GM23338 (cell line): ENCODE data around the gene SPEM2. TPM values are rescaled to one million over a fixed set of nuclear protein-coding genes. Genes with fewer than 3 reads are reported as not detected.

Experiments
- ATAC-seq: fragments of 200-7000 bp; cut with Tn5 transposase; 3 replicates; pipeline ENCODE4 v1.9.1; 2020
- DNase-seq: peaks from one replicate; pipeline ENCODE4 v3.0.0-alpha.2; 2015; ENCODE audit warnings: low spot score
- H2AFZ ChIP-seq: fragments of 200-600 bp; sonication (generic); 2 replicates; pipeline ENCODE4 v1.8.0; 2016; ENCODE audit warnings: antibody characterized with exemption, mild to moderate bottlenecking, moderate library complexity
- H3F3A ChIP-seq: fragments of 200-600 bp; sonication (generic); replicated peaks from 2 replicates; pipeline ENCODE4 v1.8.0; 2017; ENCODE audit warnings: antibody characterized with exemption, mixed run types, low read depth
- H3K27ac ChIP-seq: fragments of 200-600 bp; sonication (generic); 2 replicates; pipeline ENCODE4 v1.6.1; 2016; ENCODE audit warnings: low read depth
- H3K27me3 ChIP-seq: fragments of 200-600 bp; sonication (generic); 2 replicates; pipeline ENCODE4 v1.8.0; 2016; ENCODE audit warnings: mild to moderate bottlenecking, mixed run types, moderate library complexity; ENCODE audit not compliant: insufficient read depth
- H3K36me3 ChIP-seq: fragments of 200-600 bp; sonication (generic); 2 replicates; pipeline ENCODE4 v1.8.0; 2016; ENCODE audit warnings: mild to moderate bottlenecking; ENCODE audit not compliant: insufficient read depth
- H3K4me1 ChIP-seq: fragments of 200-600 bp; sonication (generic); 2 replicates; pipeline ENCODE4 v1.8.0; 2016; ENCODE audit warnings: mild to moderate bottlenecking, moderate library complexity; ENCODE audit not compliant: insufficient read depth
- H3K4me2 ChIP-seq: fragments of 200-600 bp; sonication (generic); 2 replicates; pipeline ENCODE4 v1.7.1; 2017; ENCODE audit warnings: mixed run types
- H3K4me3 ChIP-seq: fragments of 200-600 bp; sonication (generic); 2 replicates; pipeline ENCODE4 v1.6.1; 2016; ENCODE audit warnings: mixed run types
- H3K79me2 ChIP-seq: fragments of 200-600 bp; sonication (generic); replicated peaks from 2 replicates; pipeline ENCODE4 v1.8.0; 2017; ENCODE audit warnings: mild to moderate bottlenecking; ENCODE audit not compliant: insufficient read depth
- H3K9me2 ChIP-seq: fragments of 200-600 bp; sonication (generic); 2 replicates; pipeline ENCODE4 v1.8.0; 2017; ENCODE audit not compliant: insufficient read depth
- H4K20me1 ChIP-seq: fragments of 200-600 bp; sonication (generic); replicated peaks from 2 replicates; pipeline ENCODE4 v1.8.0; 2017; ENCODE audit warnings: mild to moderate bottlenecking; ENCODE audit not compliant: insufficient read depth
- H3K27ac Mint-ChIP-seq: 2 replicates; pipeline ENCODE4 v1.8.0; 2020; ENCODE audit warnings: inconsistent platforms, mild to moderate bottlenecking, moderate library complexity, mixed read lengths
- H3K27me3 Mint-ChIP-seq: 3 replicates; pipeline ENCODE4 v1.8.0; 2022; ENCODE audit warnings: low read depth, mild to moderate bottlenecking, moderate library complexity, mixed read lengths, inconsistent platforms; ENCODE audit not compliant: insufficient read depth, poor library complexity
- H3K36me3 Mint-ChIP-seq: 3 replicates; pipeline ENCODE4 v1.8.0; 2021; ENCODE audit warnings: low read depth, mild to moderate bottlenecking, inconsistent platforms, moderate library complexity, mixed read lengths
- H3K4me1 Mint-ChIP-seq: 3 replicates; pipeline ENCODE4 v1.8.0; 2020; ENCODE audit warnings: mild to moderate bottlenecking, inconsistent platforms, mixed read lengths
- H3K4me3 Mint-ChIP-seq: 3 replicates; pipeline ENCODE4 v1.8.0; 2021; ENCODE audit warnings: moderate library complexity, mild to moderate bottlenecking, inconsistent platforms, mixed read lengths
- H3K9me3 Mint-ChIP-seq: 3 replicates; pipeline ENCODE4 v1.8.0; 2020; ENCODE audit warnings: moderate library complexity, mild to moderate bottlenecking, inconsistent platforms, mixed read lengths
- JUNB ChIP-seq: IDR thresholded peaks from one replicate; pipeline ENCODE4 v1.6.1; 2016; ENCODE audit warnings: antibody characterized with exemption; ENCODE audit not compliant: unreplicated experiment
- POLR2AphosphoS5 ChIP-seq: IDR thresholded peaks from 2 replicates; pipeline ENCODE4 v1.6.1; 2016; ENCODE audit warnings: antibody characterized with exemption, low read depth
- STAT1 ChIP-seq: IDR thresholded peaks from one replicate; pipeline ENCODE4 v1.6.1; 2016; ENCODE audit warnings: antibody characterized with exemption; ENCODE audit not compliant: unreplicated experiment
- ZNF114 ChIP-seq: fragments of 250-450 bp; sonication (Bioruptor Pico); IDR thresholded peaks from 2 replicates; pipeline ENCODE4 v1.5.0; 2020; ENCODE audit warnings: mild to moderate bottlenecking, moderate library complexity
- polyA plus RNA-seq: library from polyadenylated mRNA; unstranded; fragments of >200 nt; fragmentation: Nextera tagmentation; extraction: Ambion mirVana; gene quantifications from 2 replicates; pipeline ENCODE4 v1.2.1, GENCODE V29; 2016
- total RNA-seq: library from RNA; depleted of rRNA; stranded (reverse); fragments of >200 nt; shearing (Covaris generic); gene quantifications from 2 replicates; pipeline ENCODE4 v1.2.3, GENCODE V29; 2014
- TF ChIP-seq, protein P1 (sequence below), 2 experiments: fragments of 200-600 bp in 1 of 2; sonication (generic) in 1 of 2; conservative IDR thresholded peaks; 2 replicates each; pipeline versions ENCODE4 v1.5.1 to v1.6.1; 2016 to 2017; ENCODE audit warnings: antibody characterized with exemption in 2 of 2, low read depth in 2 of 2, mild to moderate bottlenecking in 2 of 2, moderate library complexity in 1 of 2
- TF ChIP-seq, protein P2 (sequence below): IDR thresholded peaks from one replicate; pipeline ENCODE4 v1.6.1; 2018; ENCODE audit warnings: antibody characterized with exemption; ENCODE audit not compliant: unreplicated experiment

SPEM2 gene
- total and polyA plus RNA-seq, 2 experiments from 2014 or later: not detected

DNA sequence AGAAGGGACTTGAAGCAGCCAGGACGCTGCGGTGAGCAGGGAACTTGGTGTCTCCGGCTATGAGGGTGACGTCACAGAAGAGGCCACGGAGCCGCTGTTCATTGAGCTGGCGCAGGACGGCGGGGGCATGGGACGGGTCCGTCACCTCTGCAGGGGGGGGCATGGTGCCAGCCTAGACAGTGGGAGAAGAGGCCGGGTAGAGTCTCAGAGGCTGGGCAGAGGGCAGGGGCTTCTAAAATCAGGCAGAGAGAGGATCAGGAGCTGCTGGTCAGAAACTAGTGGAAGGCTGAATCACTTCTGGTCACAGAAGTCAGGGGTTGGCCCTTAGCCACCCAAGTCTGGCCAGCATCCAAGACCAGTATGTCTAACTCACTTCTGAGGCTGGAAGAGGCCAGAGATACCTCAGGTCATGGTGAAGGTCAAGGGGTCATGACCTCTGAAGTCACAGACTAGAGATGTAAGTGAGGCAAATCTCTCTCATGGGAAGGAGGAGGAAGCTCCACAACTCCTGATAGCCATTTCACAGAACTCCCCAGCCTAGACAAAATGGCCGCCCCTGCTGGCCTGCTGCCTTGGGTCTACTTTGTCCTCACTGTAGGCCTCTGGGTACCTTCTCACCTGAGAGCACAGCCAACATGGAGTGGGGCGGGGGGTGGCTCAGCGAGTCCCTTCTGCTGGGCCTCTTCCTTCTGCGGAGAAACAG, 41.4 kb downstream of the SPEM2 start:
- no peaks in the 10 kb centered on the region for H3K36me3 ChIP-seq
- no peak overlapping the region for H3K4me2 ChIP-seq
- no peak for ATAC-seq
- no peak overlapping the region for H3K27ac ChIP-seq
- TF ChIP-seq JUNB (no peak), ZNF114 (CRISPR knock-in tag) (no peak)
- H3K27me3 ChIP-seq: no peaks in the 10 kb centered on the region
- H2AFZ ChIP-seq: no peak overlapping the region
- H3K4me1 ChIP-seq: peaks cover 4% of the 10 kb centered on the region; the same call in 1 of the 2 replicates
- no peak overlapping the region for H3K4me3 ChIP-seq
- no peaks in the 10 kb centered on the region for H3F3A ChIP-seq
- H3K9me2 ChIP-seq: no peaks in the 10 kb centered on the region
- H3K4me3 Mint-ChIP-seq: no peak overlapping the region
- no peaks in the 10 kb centered on the region for H3K9me3 Mint-ChIP-seq
- H3K4me1 Mint-ChIP-seq: peaks cover 8% of the 10 kb centered on the region; the same call in 2 of the 3 replicates
- no peaks in the 10 kb centered on the region for H4K20me1 ChIP-seq
- H3K36me3 Mint-ChIP-seq: peaks cover 7% of the 10 kb centered on the region
- peaks cover 10% of the 10 kb centered on the region for H3K27me3 Mint-ChIP-seq
- peak overlapping the region; percentile 89 for H3K27ac Mint-ChIP-seq
- 0 out of 2 replicates have a peak, but pooled peaks cover 11% of the 10 kb centered on the region for H3K79me2 ChIP-seq
- no peak for DNase-seq

GRCh38 chr17:7467498-7467897, 42.1 kb downstream of the SPEM2 start:
- H3K9me3 Mint-ChIP-seq: no peaks in the 10 kb centered on the region
- H3K79me2 ChIP-seq: 0 out of 2 replicates have a peak, but pooled peaks cover 11% of the 10 kb centered on the region
- no peak overlapping the region for H3K27ac Mint-ChIP-seq

More at GRCh38 chr17:7467498-7467897, 42.1 kb downstream of the SPEM2 start:
- TF ChIP-seq STAT1: no peak
- TF ChIP-seq, protein P1, sequence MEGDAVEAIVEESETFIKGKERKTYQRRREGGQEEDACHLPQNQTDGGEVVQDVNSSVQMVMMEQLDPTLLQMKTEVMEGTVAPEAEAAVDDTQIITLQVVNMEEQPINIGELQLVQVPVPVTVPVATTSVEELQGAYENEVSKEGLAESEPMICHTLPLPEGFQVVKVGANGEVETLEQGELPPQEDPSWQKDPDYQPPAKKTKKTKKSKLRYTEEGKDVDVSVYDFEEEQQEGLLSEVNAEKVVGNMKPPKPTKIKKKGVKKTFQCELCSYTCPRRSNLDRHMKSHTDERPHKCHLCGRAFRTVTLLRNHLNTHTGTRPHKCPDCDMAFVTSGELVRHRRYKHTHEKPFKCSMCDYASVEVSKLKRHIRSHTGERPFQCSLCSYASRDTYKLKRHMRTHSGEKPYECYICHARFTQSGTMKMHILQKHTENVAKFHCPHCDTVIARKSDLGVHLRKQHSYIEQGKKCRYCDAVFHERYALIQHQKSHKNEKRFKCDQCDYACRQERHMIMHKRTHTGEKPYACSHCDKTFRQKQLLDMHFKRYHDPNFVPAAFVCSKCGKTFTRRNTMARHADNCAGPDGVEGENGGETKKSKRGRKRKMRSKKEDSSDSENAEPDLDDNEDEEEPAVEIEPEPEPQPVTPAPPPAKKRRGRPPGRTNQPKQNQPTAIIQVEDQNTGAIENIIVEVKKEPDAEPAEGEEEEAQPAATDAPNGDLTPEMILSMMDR (conservative IDR thresholded peaks at IDR 0.05; ENCODE audit: low read depth in 2 of 2): no peak
- TF ChIP-seq, protein P2, sequence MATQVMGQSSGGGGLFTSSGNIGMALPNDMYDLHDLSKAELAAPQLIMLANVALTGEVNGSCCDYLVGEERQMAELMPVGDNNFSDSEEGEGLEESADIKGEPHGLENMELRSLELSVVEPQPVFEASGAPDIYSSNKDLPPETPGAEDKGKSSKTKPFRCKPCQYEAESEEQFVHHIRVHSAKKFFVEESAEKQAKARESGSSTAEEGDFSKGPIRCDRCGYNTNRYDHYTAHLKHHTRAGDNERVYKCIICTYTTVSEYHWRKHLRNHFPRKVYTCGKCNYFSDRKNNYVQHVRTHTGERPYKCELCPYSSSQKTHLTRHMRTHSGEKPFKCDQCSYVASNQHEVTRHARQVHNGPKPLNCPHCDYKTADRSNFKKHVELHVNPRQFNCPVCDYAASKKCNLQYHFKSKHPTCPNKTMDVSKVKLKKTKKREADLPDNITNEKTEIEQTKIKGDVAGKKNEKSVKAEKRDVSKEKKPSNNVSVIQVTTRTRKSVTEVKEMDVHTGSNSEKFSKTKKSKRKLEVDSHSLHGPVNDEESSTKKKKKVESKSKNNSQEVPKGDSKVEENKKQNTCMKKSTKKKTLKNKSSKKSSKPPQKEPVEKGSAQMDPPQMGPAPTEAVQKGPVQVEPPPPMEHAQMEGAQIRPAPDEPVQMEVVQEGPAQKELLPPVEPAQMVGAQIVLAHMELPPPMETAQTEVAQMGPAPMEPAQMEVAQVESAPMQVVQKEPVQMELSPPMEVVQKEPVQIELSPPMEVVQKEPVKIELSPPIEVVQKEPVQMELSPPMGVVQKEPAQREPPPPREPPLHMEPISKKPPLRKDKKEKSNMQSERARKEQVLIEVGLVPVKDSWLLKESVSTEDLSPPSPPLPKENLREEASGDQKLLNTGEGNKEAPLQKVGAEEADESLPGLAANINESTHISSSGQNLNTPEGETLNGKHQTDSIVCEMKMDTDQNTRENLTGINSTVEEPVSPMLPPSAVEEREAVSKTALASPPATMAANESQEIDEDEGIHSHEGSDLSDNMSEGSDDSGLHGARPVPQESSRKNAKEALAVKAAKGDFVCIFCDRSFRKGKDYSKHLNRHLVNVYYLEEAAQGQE: no peak
- no peak for TF ChIP-seq POLR2AphosphoS5
- Histone ChIP-seq H2AFZ (no peak overlapping the region), H3K4me2 (no peak overlapping the region), H4K20me1 (no peaks in the 10 kb centered on the region), H3F3A (no peaks in the 10 kb centered on the region), H3K4me1 (peaks cover 4% of the 10 kb centered on the region; the same call in 1 of the 2 replicates), H3K27ac (no peak overlapping the region), H3K27me3 (no peaks in the 10 kb centered on the region), H3K4me3 (no peak overlapping the region), H3K36me3 (no peaks in the 10 kb centered on the region), H3K9me2 (no peaks in the 10 kb centered on the region)
- DNase-seq: no peak
- H3K27me3 Mint-ChIP-seq: peaks cover 10% of the 10 kb centered on the region
- peaks cover 8% of the 10 kb centered on the region; the same call in 2 of the 3 replicates for H3K4me1 Mint-ChIP-seq
- peaks cover 7% of the 10 kb centered on the region for H3K36me3 Mint-ChIP-seq
- ATAC-seq: no peak
- H3K4me3 Mint-ChIP-seq: no peak overlapping the region
